KMS-11 (cell line): Measurements from ENCODE around the gene PDE8A.
A peak's percentile ranks its signal among the peaks of the same experiment; 100 is the strongest.

Experiments
- H2AFZ ChIP-seq: fragments of 200-600 bp; sonication (generic); 2 replicates; pipeline ENCODE4 v1.6.1; 2016; ENCODE audit warnings: antibody characterized with exemption, mixed run types, low read depth
- H3K27ac ChIP-seq: fragments of 200-600 bp; sonication (generic); 2 replicates; pipeline ENCODE4 v1.6.1; 2016; ENCODE audit warnings: mild to moderate bottlenecking, mixed run types
- H3K27me3 ChIP-seq: fragments of 200-600 bp; sonication (generic); 2 replicates; pipeline ENCODE4 v1.6.1; 2017; ENCODE audit warnings: mild to moderate bottlenecking, low read depth, mixed run types, moderate library complexity; ENCODE audit not compliant: insufficient read depth
- H3K36me3 ChIP-seq: fragments of 200-600 bp; sonication (generic); 2 replicates; pipeline ENCODE4 v1.6.1; 2017; ENCODE audit warnings: mild to moderate bottlenecking, mixed run types; ENCODE audit not compliant: insufficient read depth
- H3K4me1 ChIP-seq: fragments of 200-600 bp; sonication (generic); 2 replicates; pipeline ENCODE4 v1.6.1; 2016; ENCODE audit warnings: mild to moderate bottlenecking, low read depth, mixed run types; ENCODE audit not compliant: poor library complexity, severe bottlenecking
- H3K4me2 ChIP-seq: fragments of 200-600 bp; sonication (generic); 2 replicates; pipeline ENCODE4 v1.7.0; 2016; ENCODE audit warnings: mild to moderate bottlenecking, mixed run types
- H3K4me3 ChIP-seq: fragments of 200-600 bp; sonication (generic); IDR thresholded peaks from 2 replicates; pipeline ENCODE4 v1.6.1; 2017; ENCODE audit warnings: low read depth, low read length, mixed read lengths; ENCODE audit not compliant: insufficient read depth
- H3K79me2 ChIP-seq: fragments of 200-600 bp; sonication (generic); 2 replicates; pipeline ENCODE4 v1.6.1; 2016; ENCODE audit warnings: low read depth, mixed run types; ENCODE audit not compliant: insufficient read depth
- H3K9ac ChIP-seq: fragments of 200-600 bp; sonication (generic); 2 replicates; pipeline ENCODE4 v1.6.1; 2016; ENCODE audit warnings: mild to moderate bottlenecking, mixed run types
- H4K20me1 ChIP-seq: fragments of 200-600 bp; sonication (generic); 2 replicates; pipeline ENCODE4 v1.6.1; 2016; ENCODE audit warnings: mild to moderate bottlenecking, mixed run types; ENCODE audit not compliant: insufficient read depth
- CTCF ChIP-seq: fragments of 200-600 bp; sonication (generic); conservative IDR thresholded peaks from 2 replicates; pipeline ENCODE4 v1.6.1; 2017; ENCODE audit warnings: low read depth, mild to moderate bottlenecking, antibody characterized with exemption, low read length, moderate library complexity, mixed read lengths

PDE8A gene

DNA sequence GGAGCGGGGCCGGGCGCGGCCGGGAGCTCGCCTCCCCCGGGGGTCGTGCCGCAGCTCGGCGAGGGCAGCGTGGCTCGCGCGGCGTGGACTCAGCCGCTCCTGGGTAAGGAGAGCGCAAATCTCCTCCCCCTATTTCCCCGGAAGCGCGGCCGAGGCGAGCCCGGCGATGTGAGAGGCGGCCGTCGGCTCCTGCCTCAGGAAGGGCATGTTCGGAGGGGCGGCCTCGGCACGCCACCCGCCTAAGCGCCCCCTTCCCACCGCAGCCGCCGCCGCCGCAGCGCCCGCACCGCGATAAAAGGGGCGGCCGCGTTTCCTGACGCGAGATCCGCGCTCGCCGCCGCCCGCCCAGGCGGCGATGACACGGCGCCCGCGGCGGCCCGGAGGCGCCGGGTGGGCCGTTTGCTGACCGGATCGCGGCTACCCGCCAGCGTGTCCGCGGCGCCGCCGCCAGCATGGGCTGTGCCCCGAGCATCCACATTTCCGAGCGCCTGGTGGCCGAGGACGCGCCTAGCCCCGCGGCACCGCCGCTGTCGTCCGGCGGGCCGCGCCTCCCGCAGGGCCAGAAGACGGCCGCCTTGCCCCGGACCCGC is at the start of gene PDE8A:
Gene PDE8A, plus strand, starts transcription at position 146 of the 590 bp plus-strand sequence. Its CDS starts 307 bp downstream, at position 453.
- peak within 1 kb of the TSS; percentile 88 for H2AFZ ChIP-seq
- peaks cover 3% of the 10 kb centered on the region; the same call in 1 of the 2 replicates for H3K79me2 ChIP-seq
- no peaks in the 10 kb centered on the region for H3K36me3 ChIP-seq
- TF ChIP-seq CTCF: no peak
- H3K27ac ChIP-seq: peak within 1 kb of the TSS; percentile 69
- H3K4me1 ChIP-seq: peaks cover 19% of the 10 kb centered on the region
- H3K4me3 ChIP-seq: no peak within 1 kb of the TSS
- no peaks in the 10 kb centered on the region for H3K27me3 ChIP-seq
- peak within 1 kb of the TSS; percentile 78 for H3K9ac ChIP-seq
- H4K20me1 ChIP-seq: no peaks in the 10 kb centered on the region
- peak within 1 kb of the TSS; percentile 88; the same call in 1 of the 2 replicates for H3K4me2 ChIP-seq

DNA sequence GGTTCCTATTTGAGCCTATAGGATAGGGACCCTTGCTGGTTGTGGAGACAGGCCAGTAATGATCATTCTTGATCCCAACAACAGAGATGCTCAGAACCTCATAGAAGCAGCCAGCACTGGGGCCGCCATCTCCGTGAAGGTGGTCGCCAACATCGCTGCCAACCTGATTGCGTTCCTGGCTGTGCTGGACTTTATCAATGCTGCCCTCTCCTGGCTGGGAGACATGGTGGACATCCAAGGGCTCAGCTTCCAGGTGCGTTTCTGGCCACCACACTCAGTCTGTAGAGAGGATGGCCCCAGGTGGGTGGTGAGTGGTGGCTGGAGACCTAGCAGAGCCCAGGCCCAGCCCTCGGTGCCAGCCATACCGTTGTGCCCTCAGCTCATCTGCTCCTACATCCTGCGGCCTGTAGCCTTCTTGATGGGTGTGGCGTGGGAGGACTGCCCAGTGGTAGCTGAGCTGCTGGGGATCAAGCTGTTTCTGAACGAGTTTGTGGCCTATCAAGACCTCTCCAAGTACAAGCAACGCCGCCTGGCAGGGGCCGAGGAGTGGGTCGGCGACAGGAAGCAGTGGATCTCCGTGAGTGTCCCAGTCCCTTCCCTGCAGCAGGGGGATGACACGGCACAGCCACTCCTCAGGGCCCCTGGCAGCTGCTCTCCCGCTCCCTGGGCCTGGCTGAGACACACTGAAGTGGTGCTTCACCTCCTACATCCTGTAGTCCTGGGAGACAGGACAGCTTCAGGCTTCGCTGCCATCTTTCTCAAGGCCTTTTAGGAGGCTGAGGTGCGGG is 46.5 kb upstream of the PDE8A start:
- H3K4me2 ChIP-seq: no peak overlapping the region
- no peaks in the 10 kb centered on the region for H3K36me3 ChIP-seq
- no peak overlapping the region for H3K27ac ChIP-seq
- no peaks in the 10 kb centered on the region for H3K27me3 ChIP-seq
- H3K4me1 ChIP-seq: peaks cover 32% of the 10 kb centered on the region
- H3K9ac ChIP-seq: no peak overlapping the region
- no peaks in the 10 kb centered on the region for H3K79me2 ChIP-seq
- no peak overlapping the region for H3K4me3 ChIP-seq
- H4K20me1 ChIP-seq: no peaks in the 10 kb centered on the region
- H2AFZ ChIP-seq: no peak overlapping the region
- no peak for TF ChIP-seq CTCF

- Histone ChIP-seq H3K36me3 (no peaks in the 10 kb centered on the region), H3K4me2 (peak overlapping the region; percentile 3; the same call in 1 of the 2 replicates), H3K27ac (peak overlapping the region; percentile 35; the same call in 1 of the 2 replicates), H3K79me2 (no peaks in the 10 kb centered on the region), H3K27me3 (no peaks in the 10 kb centered on the region), H4K20me1 (no peaks in the 10 kb centered on the region), H3K4me3 (no peak overlapping the region), H2AFZ (no peak overlapping the region), H3K9ac (no peak overlapping the region), H3K4me1 (peaks cover 23% of the 10 kb centered on the region)
- no peak for TF ChIP-seq CTCF
Observed at GRCh38 chr15:84937144-84937543, 44.5 kb upstream of the PDE8A start.

DNA sequence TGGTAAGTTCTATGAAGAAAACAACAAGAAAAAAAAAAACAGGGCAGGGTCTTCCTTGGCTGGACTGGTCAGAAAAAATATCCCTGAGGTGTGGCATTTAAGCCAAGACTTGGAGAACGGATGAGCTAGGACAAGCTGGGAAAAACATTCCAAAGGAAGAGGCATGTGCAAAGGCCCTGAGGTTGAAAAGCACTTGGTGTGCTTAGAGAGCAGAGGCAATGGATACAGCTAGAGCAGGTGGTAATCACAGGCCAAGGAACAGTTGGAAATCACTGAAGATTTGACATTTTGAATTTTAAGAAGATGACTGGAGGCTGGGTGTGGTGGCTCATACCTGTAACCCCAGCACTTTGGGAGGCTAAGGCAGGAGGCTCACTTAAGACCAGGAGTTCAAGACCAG is 42.9 kb upstream of the PDE8A start:
- no peaks in the 10 kb centered on the region for H4K20me1 ChIP-seq
- H3K27ac ChIP-seq: no peak overlapping the region
- no peaks in the 10 kb centered on the region for H3K27me3 ChIP-seq
- no peaks in the 10 kb centered on the region for H3K79me2 ChIP-seq
- H3K4me2 ChIP-seq: peak overlapping the region; percentile 3; the same call in 1 of the 2 replicates
- H2AFZ ChIP-seq: no peak overlapping the region
- no peak overlapping the region for H3K9ac ChIP-seq
- no peaks in the 10 kb centered on the region for H3K36me3 ChIP-seq
- TF ChIP-seq CTCF: no peak
- H3K4me3 ChIP-seq: no peak overlapping the region
- peaks cover 23% of the 10 kb centered on the region for H3K4me1 ChIP-seq
